Measurements from ENCODE around the gene BCAP31.
"Not testable (repeated sequence)": the region's sequence is repeated elsewhere in the genome, so short reads cannot be mapped to it uniquely, and the experiment has no call there.

BCAP31 gene

DNA sequence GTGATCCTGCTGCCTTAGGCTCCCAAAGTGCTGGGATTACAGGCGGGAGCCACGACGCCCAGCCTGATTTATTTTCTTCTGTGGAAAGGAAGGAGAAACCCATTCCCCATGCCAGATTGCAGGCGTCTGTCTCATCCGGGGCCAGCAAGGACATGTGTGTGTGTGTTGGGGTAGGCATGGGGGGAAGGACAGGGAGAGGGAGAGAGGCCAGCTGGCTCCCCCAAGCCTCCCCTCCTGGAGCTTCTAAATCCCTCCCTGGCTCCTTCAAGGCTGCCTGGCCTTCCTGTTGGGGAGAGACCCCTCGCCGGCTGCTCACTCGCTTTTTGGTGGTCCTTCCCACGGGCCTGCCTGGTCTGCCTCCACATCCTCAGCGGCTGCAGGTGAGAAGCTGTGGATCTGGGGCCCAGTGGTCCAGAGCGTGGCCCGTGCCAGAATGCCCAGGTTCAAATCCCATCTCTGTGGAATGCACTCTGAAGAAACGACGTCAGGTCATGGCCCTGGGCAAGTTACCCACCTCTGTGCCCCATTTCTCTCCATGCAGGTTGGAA lies 38.5 kb upstream of the BCAP31 start:
- DNase-seq: no peak

DNA sequence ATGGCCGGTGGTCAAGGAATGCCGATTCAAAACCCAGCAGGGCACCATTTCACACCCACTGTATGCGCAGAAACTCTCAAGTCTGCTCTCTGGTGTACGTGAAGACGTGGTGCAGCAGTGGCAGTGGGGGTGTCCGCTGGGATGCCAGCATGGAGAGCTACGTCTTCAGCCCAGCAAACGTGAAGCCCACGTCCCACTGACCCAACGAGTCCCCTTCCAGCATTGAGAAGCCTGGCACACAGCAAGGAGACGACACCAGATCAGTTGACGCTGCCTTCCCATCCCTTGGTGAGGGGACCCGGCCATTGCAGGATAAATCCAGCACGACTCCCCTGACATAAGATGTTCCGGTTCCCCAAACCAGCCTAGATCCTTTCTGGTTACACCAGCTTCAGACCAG lies 37.7 kb upstream of the BCAP31 start:
- DNase-seq: no peak

DNA sequence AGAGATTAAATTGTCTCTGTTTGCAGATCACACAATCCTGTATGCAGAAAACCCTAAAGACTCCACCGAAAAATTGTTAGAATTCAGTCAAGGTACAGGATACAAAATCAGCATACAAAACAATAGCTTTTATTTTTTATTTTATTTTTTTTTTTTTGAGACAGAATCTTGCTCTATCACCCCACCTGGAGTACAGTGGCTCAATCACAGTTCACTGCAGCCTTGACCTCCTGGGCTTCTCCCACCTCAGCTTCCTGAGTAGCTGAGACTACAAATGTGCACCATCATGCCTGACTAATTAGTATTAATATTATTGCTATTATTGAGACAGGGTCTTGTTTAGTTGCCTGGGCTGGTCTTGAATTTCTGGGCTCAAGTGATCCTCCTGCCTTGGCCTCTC lies 30.9 kb upstream of the BCAP31 start:
- no peak for DNase-seq

DNA sequence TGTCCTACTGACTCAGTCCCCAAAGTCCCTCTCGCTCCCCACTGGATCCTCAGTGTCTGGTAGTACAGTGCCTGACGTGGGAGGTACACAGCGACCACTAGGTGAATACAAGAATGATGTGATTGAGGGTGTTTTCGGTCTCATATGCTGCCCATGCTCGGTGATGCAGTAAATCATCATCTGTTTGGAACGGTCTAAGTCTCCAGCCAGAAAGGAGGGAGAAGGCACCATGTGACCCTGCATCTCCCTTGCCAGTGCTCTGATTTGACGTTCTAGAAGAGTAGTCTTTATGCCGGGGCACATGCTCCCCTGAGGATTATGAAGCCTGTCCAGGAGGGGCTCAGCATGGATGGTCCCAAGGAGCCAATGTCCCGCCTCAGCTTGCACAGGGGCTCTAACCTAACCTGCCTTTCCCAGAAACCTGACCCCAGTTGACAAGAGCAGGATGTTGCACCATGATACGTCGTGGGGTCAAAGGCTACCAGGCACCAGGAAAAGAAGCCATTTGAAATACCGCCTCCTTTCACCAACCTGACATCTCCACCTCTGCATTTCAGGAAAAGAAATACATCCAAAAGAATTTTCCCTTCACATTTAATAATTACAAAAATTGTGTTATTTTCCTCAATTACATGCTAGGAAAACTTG lies 26.1 kb upstream of the BCAP31 start:
- DNase-seq: no peak

DNA sequence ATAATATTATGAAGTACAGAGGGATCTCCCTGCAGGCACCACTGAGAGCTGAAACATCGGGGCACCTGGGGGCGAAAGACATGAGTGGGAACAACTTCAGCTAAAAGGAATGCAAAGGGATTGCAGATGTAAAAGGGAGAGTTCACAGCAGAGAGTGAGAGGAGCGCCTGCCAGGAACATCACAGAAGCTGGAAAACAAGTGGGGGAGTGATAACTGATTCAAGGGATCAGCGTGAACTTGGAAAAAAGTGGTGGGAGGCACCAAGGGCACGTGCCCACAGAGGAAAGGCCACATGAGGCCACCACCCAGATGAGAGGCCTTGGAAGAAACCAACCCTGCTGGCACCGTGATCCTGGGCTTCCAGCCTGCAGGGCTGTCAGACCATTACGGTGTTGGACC lies 24.8 kb upstream of the BCAP31 start:
- DNase-seq: not testable (repeated sequence)

DNA sequence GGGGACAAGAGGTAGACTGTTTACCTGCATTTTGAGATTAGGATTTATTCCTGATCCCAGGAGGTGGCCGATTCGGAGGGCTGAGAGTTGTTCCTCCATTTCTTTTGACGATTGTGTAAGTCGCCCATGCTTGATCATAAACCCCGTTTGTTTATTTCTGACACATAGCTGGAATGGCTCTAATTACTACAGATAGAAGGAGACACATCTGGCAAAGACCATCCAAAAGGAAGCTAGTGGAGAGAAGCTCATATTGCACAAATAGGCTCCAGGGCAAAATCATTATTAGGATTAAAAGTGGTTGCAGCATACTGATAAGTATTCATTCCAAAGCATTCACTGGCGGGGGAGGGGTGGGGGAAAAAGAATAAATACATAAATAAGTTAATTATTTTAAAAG lies 22.8 kb upstream of the BCAP31 start:
- DNase-seq: not testable (repeated sequence)

DNA sequence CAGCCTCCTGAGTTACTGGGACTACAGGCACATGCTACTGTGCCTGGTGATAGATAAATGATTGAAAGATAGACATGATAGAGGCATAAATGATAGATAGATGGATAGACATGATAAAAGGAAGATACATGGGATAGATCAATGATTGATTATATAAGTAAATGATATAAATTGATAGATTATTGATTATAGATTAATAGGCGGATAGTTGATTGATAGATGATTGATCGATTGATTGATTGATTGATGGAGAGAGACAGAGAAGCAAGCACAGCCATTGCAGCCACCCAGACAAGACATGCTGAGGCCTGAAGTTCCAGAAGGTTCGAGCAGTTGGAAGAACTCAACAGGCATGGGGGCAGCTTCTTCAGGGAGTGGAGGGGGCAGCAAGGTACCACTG lies 22.2 kb upstream of the BCAP31 start:
- no peak for DNase-seq

DNA sequence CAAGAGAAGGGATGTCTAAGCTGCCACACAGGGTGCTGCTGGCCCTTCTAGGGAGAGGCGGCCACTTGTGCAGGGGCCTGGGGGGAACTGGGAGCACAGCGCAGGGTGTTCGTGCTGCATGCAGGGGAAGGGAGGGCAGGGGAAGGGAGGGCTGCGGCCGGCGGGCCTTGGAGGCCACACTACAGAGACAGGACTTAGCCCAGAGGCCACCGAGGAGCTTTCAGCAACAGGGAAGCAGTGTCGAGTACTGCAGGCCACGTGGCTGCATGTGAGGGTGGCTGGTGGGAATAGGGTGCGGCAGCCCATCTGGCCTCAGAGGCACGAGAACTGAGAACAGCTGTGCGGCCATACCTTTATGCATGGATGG lies 20.9 kb upstream of the BCAP31 start:
- not testable (repeated sequence) for DNase-seq

DNA sequence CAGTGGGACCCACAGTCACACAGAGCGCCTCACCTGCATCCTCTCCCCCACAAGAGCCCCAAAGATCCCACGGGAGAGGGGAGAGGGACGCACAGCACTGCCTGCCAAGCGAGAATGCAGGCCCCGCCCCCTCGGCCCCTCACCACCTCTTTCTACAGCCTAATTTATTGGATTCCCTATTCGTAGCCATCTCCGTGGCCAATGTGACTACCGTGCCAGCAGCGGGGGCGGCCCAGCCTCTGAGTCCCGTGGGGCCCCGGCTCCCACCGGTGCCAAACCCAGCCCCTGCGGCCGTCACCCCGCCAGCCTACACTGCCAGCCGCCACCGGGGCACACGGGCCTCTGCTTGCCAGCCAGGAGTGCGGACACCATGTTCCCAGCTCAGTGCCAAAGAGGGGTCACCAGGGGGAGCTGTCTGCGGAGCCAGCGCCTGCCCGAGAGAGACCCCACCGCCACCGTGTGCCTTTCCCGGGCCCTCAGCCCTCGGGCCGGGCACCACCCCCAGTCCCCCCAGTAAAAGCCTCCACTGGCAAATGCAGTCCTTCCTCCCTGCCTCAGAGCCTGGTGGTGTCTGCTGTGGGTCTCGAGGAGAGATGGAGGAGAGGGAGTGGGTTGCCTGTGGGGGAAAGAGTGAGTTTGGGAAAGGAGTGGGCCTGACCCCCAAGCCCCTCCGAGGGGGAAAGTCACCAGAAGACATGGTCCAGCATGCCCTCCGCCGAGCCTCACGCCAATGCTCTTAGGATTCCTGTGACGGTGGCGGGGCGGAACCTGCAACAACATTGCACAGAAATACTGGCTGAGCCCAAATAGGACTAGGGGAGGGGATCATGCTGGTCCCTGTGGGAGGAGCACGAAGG lies 20.3 kb upstream of the BCAP31 start:
- no peak for DNase-seq

DNA sequence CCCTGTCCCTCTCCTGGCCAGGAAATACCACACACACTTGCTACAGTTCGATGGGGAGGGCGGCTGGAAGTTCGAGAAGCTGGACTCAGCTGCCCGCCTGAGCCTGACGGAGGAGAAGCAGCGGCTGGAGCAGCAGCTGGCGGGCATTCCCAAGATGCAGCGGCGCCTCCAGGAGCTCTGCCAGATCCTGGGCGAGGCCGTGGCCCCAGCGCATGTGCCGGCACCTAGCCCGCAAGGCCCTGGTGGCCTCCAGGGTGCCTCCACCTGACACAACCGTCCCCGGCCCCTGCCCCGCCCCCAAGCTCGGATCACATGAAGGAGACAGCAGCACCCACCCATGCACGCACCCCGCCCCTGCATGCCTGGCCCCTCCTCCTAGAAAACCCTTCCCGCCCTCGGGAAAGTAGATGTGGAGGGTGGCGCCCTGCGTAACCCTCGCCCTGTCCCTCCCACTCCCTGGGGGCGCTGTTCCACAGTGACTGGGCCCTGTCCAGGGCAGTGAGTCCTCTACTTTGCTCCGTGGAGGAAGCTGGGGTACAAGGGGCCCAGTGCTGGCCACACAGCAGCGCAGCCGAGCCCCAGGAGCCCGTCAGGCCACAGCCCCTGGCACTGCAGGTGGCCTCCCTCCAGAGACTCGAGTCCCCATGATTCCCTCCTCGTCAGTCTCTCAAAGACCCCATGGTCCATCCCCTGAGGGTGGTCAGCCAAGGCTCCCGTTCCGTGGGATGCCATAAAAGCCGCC lies 19.5 kb upstream of the BCAP31 start:
- not testable (repeated sequence) for DNase-seq

DNA sequence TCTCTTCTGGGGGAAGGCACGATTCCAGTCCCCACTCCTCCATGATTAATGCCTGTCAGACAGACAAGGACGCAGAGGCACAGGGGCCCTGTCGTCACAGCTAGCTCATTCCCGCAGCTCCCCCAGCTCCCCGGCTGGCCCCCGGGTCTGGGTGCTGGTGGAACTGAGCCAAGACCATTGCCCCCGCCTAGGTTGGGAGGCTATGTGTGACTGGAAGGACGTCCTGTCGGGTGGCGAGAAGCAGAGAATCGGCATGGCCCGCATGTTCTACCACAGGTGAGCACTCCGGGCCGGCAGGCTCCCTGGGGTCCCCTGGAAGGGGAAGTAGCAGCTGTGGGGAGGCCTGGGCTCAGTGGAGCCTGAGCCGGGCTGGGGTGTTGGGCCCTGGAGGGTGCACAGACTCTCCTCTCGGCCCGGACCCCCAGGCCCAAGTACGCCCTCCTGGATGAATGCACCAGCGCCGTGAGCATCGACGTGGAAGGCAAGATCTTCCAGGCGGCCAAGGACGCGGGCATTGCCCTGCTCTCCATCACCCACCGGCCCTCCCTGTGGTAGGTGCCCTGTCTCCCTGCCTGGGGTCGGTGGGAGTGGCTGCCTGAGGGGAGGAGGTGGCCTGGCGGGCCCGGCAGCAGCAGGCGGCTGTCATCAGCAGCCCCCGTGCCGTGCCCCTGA lies 18.7 kb upstream of the BCAP31 start:
- DNase-seq: not testable (repeated sequence)

DNA sequence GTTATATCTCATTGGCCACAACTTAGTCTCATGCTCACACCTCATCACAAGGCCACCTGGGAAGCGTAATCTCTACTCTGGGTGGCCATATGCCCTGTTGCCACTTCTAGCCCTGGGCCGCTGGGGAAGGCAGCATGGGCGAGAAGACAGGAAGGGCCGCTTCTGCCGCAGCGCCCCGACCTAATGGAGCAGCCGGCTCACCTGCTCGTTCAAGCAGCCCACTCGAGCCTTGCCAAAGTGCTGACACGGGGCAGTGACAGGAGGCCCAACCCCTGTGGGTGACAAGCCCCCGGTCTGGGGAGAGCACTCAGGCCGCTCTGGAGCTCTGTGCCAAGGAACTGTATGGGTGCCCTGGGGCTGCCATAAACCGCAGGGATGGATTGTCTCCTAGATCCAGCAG lies 17.9 kb upstream of the BCAP31 start:
- DNase-seq: not testable (repeated sequence)

DNA sequence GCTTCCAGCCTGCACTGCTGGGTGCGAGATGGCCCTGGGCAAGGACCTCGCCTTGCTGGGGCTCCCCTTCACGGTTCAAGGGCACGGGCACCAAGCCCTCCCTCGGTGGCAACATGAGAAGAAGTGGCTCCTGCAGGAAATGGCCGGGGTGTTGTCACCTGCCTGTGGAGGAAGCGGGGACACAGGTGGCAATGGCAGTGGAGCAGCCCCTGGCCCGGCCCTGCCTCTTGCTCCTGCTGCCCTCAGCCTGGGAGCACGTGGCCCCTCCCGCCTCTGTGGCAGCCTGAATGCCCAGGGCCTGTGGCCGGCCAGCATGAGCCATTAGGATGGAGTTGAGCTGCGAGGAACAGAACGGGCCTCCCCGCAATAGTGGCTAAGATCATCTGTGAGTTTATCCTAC lies 17.3 kb upstream of the BCAP31 start:
- DNase-seq: no peak

DNA sequence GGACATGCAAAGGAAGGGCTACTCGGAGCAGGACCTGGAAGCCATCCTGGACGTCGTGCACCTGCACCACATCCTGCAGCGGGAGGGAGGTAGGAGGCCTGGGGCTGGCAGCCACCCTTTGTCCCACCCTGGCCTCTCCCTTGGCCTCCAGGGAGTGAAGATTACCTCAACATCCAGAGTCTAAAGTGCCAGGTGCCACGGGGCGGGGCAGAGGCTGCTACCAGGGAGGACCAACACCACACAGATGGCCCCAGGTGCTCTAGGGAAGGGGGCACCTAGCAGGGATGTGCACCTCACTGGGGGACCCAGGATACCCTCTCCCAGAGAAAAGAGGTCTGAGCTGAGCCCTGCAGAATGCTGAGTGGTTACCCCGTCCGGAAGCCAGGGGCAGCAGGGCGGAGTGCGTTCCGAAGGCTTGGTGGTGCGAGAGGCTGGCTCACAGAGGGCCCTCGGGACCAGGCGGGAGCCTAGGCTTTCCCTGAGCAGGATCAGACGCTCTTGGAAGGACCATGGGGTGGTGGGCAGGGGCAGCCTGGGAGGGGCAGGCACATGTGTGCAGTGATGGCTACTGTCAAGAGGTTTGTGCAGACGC lies 16.5 kb upstream of the BCAP31 start:
- DNase-seq: no peak

DNA sequence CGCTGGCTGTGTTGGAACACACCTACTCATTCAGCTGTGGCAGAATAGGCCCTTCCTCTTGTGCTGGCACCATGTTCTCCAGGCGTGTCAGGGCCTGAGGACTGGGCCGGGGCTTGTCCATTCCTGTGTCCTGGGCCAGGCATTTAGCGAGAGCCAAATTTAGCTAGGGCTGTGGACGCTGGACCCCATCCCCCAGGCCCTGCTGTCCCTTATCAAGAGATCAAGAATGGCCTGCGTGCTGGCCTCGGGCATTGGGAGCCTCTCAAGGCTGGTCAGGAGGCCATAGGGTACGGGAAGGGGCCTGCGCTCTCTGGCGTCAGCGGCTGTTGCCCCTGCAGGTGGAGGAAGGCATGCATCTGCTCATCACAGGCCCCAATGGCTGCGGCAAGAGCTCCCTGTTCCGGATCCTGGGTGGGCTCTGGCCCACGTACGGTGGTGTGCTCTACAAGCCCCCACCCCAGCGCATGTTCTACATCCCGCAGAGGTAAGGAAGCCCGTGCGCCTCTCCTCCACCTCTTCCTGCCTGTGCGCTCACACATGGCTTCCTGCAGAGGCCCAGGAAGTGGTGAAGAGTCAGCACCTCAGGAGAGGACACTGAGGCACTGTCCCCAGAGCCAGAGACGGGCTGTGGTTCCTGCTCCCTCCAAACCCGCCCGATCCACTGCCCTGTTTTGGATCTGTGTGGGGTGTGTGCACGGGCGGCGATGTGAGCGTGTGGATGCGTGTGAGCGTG lies 15.7 kb upstream of the BCAP31 start:
- no peak for DNase-seq

DNA sequence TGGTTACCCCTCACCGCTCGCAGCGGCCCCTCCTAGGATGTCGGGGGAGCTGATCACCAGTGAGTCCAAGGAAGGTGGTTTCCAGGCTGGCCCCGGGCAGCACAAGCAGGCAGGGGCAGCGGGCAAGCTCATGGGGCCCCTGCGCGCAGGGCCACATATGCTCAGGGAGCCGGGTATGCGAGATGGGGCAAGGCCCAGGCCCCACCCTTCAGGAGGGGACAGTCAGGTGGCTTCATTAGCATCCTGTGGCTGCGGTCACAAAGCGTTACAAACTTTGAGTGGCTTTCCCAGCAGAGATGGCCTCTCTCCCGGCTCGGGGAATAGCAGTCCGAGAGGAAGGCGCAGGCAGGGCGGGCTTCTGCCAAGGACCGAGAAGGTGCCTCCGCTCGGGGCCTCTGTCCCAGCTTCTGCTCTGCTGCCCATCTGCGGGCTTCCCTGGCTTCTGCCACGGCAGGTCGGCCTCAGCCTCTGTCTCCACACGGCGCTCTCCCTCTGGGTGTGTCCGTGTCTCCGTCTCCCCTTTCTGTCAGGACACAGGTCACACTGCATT lies 13.9 kb upstream of the BCAP31 start:
- DNase-seq: no peak

DNA sequence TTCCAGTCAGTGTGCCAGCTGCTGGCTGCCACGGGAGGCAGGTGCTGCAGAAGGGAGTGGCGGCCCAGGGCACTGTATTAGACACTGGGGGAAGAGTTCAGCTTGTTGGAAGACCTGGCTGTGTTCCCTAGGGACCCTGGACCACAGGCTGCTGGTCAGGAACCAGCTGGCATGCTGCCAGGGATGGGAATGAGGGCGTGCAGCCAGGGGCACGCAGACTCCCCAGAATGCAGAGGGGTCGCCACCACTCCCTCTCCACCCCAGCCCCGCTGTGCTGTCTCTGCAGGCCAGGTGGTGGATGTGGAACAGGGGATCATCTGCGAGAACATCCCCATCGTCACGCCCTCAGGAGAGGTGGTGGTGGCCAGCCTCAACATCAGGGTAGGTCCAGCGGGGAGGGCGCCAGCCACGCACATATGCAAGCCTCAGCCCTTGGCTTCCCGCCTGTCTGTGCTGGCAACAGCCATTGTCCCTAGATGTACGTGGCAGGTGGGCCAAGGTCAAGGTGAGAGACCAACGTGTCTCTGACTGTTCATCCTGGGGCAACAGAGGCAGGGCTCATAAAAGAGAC lies 12.8 kb upstream of the BCAP31 start:
- no peak for DNase-seq

DNA sequence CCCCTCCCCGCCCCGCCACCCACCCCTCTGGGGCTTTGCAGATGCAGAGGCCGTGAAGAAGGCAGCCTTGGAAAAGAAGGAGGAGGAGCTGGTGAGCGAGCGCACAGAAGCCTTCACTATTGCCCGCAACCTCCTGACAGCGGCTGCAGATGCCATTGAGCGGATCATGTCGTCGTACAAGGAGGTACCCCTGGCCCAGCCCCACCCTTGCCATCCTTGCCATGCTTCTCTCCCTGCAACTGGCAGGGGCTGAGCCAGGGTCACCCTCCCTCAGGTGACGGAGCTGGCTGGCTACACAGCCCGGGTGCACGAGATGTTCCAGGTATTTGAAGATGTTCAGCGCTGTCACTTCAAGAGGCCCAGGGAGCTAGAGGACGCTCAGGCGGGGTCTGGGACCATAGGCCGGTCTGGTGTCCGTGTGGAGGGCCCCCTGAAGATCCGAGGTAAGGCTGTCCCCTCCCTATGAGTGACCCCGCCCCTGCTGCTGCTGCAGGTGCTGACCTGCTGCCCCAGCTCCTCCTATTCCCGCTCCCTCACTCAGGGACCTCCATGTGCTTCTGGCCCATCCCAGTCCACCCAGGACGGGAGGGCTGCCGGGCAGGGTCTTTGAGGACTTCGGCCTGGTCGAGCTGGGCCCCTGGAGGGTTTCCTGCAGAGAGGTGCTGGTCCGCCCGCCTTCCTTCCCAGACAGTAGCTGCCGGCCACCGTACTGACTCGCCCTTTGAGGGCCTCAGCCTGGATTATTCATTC lies 12.1 kb upstream of the BCAP31 start:
- DNase-seq: no peak

DNA sequence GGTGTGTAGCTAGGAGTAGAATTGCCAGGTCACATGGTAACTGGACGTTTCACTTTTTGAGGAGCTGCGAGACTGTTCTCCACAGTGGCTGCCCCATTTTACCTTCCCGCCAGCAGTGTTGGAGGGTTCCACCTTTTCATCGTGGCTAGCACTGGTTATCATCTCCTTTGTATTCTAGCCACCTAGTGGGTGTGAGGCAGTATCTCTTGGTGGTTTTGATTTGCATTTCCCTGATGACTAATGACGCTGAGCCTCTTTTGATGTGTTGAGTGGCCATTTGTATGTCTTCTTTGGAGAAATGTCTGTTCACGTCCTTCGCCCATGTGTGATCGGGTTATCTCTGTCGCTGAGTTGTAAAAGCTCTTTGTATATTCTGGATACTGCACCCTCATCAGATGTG lies 11.1 kb upstream of the BCAP31 start:
- DNase-seq: no peak

DNA sequence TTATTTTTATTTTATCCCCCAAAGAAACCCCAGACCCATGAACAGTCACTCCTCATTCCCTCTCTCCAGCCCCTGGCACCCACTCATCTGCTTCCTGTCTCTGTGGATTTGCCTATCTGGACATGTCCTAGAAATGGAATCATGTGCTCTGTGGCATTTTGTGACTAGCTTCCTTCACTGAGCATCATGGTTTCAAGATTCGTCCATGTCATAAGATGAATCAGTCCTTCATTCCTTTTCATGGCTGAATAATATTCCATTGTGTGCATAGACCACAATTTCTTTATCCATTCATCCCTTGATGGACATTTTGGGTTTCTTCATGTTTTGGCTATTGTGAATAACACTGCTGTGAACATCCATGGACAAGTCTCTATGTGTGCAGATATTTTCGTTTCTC lies 10.7 kb upstream of the BCAP31 start:
- no peak for DNase-seq

Measured in right forelimb (tissue), 1 donor.